Activated CD4-positive, alpha-beta T cell treated with anti-CD3 and anti-CD28 coated beads for 36 hours (primary cell): ENCODE data around the gene ALKBH8. TPM values are rescaled to one million over a fixed set of nuclear protein-coding genes. Genes with fewer than 3 reads are reported as not detected.
A peak's percentile ranks its signal among the peaks of the same experiment; 100 is the strongest.

Experiments used
- ATAC-seq: fragments of 200-7000 bp; cut with Tn5 transposase; one replicate; pipeline ENCODE4 v1.10.0; 2021; ENCODE audit warnings: mild to moderate bottlenecking, moderate library complexity
- CTCF ChIA-PET: fragments of 350-600 bp; sonication (Branson Sonifier 250); formaldehyde crosslinking; loops from one replicate; lab custom pipeline; 2021; ENCODE audit warnings: antibody characterized with exemption; lab: Charles Lee
- POLR2A ChIA-PET: fragments of 350-600 bp; sonication (Branson Sonifier 250); formaldehyde crosslinking; loops from one replicate; lab custom pipeline; 2021; ENCODE audit warnings: antibody characterized with exemption, inconsistent platforms; lab: Charles Lee
- DNase-seq: peaks from one replicate; pipeline ENCODE4 v3.0.0-alpha.2; 2020
- H3K27ac Mint-ChIP-seq: one replicate; pipeline ENCODE4 v1.8.0; 2021; ENCODE audit warnings: mixed read lengths
- H3K27me3 Mint-ChIP-seq: one replicate; pipeline ENCODE4 v1.8.0; 2021; ENCODE audit warnings: mixed read lengths
- H3K36me3 Mint-ChIP-seq: one replicate; pipeline ENCODE4 v1.8.0; 2021; ENCODE audit warnings: low read depth, mixed read lengths
- H3K4me1 Mint-ChIP-seq: one replicate; pipeline ENCODE4 v1.8.0; 2021; ENCODE audit warnings: mixed read lengths
- H3K4me3 Mint-ChIP-seq: one replicate; pipeline ENCODE4 v1.8.0; 2021; ENCODE audit warnings: mild to moderate bottlenecking, moderate library complexity, mixed read lengths
- H3K9me3 Mint-ChIP-seq: one replicate; pipeline ENCODE4 v1.8.0; 2021; ENCODE audit warnings: low read depth, mixed read lengths
- intact Hi-C, 2 experiments: fragments of 100-400 bp; cut with DNase I in 1 of 2; cut with micrococcal nuclease in 1 of 2; formaldehyde crosslinking; loops; one replicate each; pipeline versions ENCODE4 v1.14.2 to v1.15.1; 2022 to 2024; cut with DNase I, micrococcal nuclease
- total RNA-seq, 2 experiments: library from RNA; stranded (reverse); gene quantifications; one replicate each; pipeline ENCODE4 v1.2.3, GENCODE V29; 2021

ALKBH8 gene, protein sequence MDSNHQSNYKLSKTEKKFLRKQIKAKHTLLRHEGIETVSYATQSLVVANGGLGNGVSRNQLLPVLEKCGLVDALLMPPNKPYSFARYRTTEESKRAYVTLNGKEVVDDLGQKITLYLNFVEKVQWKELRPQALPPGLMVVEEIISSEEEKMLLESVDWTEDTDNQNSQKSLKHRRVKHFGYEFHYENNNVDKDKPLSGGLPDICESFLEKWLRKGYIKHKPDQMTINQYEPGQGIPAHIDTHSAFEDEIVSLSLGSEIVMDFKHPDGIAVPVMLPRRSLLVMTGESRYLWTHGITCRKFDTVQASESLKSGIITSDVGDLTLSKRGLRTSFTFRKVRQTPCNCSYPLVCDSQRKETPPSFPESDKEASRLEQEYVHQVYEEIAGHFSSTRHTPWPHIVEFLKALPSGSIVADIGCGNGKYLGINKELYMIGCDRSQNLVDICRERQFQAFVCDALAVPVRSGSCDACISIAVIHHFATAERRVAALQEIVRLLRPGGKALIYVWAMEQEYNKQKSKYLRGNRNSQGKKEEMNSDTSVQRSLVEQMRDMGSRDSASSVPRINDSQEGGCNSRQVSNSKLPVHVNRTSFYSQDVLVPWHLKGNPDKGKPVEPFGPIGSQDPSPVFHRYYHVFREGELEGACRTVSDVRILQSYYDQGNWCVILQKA
- 10 to 100 TPM; 11.4 to 12.6 TPM for total RNA-seq

DNA sequence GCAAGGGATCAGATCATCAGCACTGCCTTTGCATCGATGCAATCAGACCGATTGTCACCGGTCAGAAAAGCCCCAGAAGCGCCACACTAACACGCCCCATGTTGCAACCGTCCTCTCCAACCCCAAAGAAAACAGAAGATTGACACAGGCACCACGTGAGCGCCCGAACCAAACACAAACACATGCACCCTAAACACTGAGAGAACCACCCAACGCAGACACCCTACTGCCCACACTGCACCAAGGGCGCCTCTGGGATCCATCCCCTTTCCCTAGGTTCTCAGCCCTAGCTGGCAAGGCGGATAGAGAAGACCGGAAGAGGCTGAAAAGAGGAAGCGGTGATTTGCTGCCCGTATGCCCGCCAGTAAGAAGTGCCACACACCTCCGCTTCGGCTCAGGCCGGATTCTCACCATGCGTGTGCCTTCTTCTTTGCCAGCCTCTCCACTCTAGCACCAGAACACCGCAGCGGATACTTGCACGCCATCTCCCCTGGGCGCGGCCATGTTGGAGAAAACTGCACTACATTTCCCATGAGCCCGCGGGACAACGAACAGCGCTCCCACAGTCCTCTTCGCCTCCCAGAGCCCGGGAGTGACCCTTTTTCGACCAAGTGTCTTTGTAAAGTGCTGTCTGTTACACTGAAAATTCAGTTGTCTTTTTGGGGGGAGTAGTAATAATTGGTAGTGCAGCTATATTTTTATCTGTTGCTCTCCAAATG lies at the start of gene ALKBH8:
ALKBH8 (minus strand) TSS at position 517 of the 719 bp plus-strand sequence. CDS start 4,842 bp downstream, outside the sequence.
- Mint-ChIP-seq H3K4me1 (peaks cover 54% of the 10 kb centered on the region), H3K27me3 (no peaks in the 10 kb centered on the region), H3K27ac (peak within 1 kb of the TSS; percentile 98), H3K36me3 (peaks cover 6% of the 10 kb centered on the region), H3K4me3 (peak within 1 kb of the TSS; percentile 93), H3K9me3 (no peaks in the 10 kb centered on the region)
- peak; percentile 90 for DNase-seq
- ChIA-PET CTCF (interaction anchor here (0.6 to 6.9 kb wide), 9 partner anchors 10 to 293 kb away, joined by 3 to 49 read pairs (median 5); partner anchors contain the start of genes ELMOD1 and SLC35F2), POLR2A (no interaction called here)
- ATAC-seq: peak; percentile 92
- intact Hi-C loops: loop anchor here (1.0 to 10.0 kb wide), 12 partner anchors 27 to 1488 kb away; partner anchors contain the start of genes CWF19L2 (in 2 of the 2), AASDHPPT (in 1 of the 2), ACAT1 (in 1 of the 2) and ATM (in 1 of the 2)

DNA sequence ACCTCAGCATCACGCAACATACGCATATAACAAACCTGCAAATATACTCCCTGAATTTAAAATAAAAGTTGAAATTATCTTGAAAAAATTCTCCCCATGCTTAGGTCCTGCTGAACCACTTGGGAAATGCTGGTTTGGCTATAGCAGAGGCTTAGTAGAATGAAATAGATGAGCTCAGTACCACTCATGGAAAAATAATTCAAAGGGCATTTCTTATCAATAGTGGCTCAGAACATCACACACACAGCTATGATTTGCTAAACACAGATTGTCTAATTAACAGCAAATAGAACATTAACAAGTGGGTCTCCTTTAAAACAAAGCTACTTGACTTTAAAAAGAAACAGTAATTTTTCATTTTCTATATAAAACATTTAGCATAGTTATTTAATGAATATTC lies 46.9 kb upstream of the ALKBH8 start:
- H3K27me3 Mint-ChIP-seq: peaks cover 28% of the 10 kb centered on the region
- ChIA-PET CTCF (interaction anchor here (0.6 to 0.7 kb wide), 2 partner anchors 127 to 192 kb away, joined by 3 read pairs; no protein-coding TSS in a partner anchor), POLR2A (no interaction called here)
- no peak for DNase-seq
- no peaks in the 10 kb centered on the region for H3K9me3 Mint-ChIP-seq
- no peaks in the 10 kb centered on the region for H3K36me3 Mint-ChIP-seq
- no peak overlapping the region for H3K27ac Mint-ChIP-seq
- no peaks in the 10 kb centered on the region for H3K4me1 Mint-ChIP-seq
- no peak for ATAC-seq
- intact Hi-C loops: no loop called here
- H3K4me3 Mint-ChIP-seq: no peak overlapping the region

DNA sequence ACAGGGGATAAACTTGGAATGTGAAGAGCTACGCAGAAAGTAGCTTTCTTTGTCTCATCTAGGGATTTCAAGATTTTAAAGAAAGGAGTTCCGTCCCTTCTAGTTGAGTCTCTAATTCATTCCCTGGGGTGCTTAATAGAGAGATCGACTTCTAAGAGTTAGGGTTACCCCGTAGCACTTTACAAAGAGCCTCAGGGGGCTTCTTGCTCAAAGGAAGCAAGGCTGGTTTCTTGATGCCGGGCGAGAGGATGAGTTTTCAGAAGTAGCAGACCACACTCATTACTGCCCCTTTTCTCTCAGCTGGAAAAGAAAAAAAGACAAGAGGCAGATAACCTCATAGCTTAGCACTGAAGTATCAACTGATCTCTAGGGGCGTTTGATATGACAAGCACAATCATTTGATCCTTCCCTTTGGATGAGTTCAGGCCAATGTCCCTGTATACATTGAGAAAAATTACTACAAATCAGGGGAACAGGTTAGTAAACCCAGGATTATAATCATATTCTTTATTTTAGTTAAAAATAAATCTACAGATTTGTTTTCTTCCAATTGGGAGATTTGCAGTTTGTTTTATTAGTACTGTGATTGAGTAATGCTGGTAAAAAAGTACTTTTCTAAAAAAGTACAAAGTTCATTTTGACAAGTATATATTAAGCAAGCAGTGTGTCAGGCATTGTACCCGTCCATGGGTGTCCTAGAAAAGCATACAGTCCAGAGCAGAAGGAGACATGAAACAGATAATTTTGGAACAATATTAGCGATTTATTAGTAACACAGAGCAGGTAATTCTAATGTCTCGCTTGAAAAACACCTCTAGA lies 44.1 kb upstream of the ALKBH8 start:
- no peak for DNase-seq
- Mint-ChIP-seq H3K36me3 (no peaks in the 10 kb centered on the region), H3K4me1 (no peaks in the 10 kb centered on the region), H3K27me3 (peaks cover 33% of the 10 kb centered on the region), H3K4me3 (no peak overlapping the region), H3K27ac (no peak overlapping the region), H3K9me3 (no peaks in the 10 kb centered on the region)
- CTCF ChIA-PET: interaction anchor here (0.5 to 1.9 kb wide), 7 partner anchors 11 to 172 kb away, joined by 3 to 7 read pairs (median 4); no protein-coding TSS in a partner anchor
- intact Hi-C loops: no loop called here
- no peak for ATAC-seq
- POLR2A ChIA-PET: no interaction called here

DNA sequence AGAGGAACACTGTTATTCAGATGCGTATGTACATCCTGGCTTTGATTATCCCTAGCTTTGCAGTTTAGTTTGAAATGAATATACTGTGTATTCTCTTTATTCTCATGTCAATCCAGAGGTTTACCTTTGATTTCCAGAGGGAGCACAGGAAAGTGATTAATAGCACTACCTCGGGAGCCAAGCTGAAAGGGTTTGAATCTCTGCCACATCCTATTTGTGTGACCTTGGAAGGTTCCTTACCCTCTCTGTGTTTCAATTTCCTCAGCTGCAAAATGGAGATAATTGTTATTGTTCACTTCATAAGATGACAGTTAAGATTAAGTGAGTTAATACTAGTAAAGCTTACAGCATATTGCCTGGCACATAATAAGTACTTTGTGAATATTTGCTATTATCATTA lies 43.3 kb upstream of the ALKBH8 start:
- H3K4me1 Mint-ChIP-seq: no peaks in the 10 kb centered on the region
- intact Hi-C loops: no loop called here
- H3K27ac Mint-ChIP-seq: no peak overlapping the region
- ChIA-PET POLR2A (no interaction called here), CTCF (interaction anchor here (0.5 to 1.9 kb wide), 8 partner anchors 12 to 173 kb away, joined by 3 to 7 read pairs (median 4); no protein-coding TSS in a partner anchor)
- peaks cover 38% of the 10 kb centered on the region for H3K27me3 Mint-ChIP-seq
- no peaks in the 10 kb centered on the region for H3K36me3 Mint-ChIP-seq
- H3K4me3 Mint-ChIP-seq: no peak overlapping the region
- no peak for DNase-seq
- no peaks in the 10 kb centered on the region for H3K9me3 Mint-ChIP-seq
- ATAC-seq: no peak

DNA sequence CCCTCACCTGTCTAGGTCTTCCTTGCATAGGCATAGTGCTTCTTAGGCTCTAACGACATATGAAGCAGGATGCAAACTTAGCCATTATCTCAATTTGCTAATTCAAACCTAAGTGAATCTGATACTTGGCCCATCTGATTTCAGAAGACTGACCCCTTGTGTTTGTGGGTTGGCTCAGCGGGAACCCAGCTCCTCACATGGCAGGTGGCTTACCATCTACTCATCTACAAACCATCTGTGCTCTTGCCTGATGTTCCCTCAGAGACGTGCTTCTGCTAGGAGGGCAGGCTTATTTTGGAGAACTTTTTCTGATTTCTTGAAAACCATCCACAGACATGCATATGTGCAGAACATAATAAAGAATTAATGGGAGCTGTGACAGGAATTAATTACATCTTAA lies 40.6 kb upstream of the ALKBH8 start:
- H3K4me1 Mint-ChIP-seq: no peaks in the 10 kb centered on the region
- ChIA-PET CTCF (interaction anchor here (0.9 to 1.4 kb wide), 3 partner anchors 10 to 57 kb away, joined by 3 to 6 read pairs (median 3); partner anchors contain the start of gene ALKBH8), POLR2A (no interaction called here)
- H3K36me3 Mint-ChIP-seq: no peaks in the 10 kb centered on the region
- H3K4me3 Mint-ChIP-seq: no peak overlapping the region
- peaks cover 49% of the 10 kb centered on the region for H3K27me3 Mint-ChIP-seq
- H3K27ac Mint-ChIP-seq: no peak overlapping the region
- DNase-seq: no peak
- no peak for ATAC-seq
- H3K9me3 Mint-ChIP-seq: no peaks in the 10 kb centered on the region
- intact Hi-C loops: no loop called here

DNA sequence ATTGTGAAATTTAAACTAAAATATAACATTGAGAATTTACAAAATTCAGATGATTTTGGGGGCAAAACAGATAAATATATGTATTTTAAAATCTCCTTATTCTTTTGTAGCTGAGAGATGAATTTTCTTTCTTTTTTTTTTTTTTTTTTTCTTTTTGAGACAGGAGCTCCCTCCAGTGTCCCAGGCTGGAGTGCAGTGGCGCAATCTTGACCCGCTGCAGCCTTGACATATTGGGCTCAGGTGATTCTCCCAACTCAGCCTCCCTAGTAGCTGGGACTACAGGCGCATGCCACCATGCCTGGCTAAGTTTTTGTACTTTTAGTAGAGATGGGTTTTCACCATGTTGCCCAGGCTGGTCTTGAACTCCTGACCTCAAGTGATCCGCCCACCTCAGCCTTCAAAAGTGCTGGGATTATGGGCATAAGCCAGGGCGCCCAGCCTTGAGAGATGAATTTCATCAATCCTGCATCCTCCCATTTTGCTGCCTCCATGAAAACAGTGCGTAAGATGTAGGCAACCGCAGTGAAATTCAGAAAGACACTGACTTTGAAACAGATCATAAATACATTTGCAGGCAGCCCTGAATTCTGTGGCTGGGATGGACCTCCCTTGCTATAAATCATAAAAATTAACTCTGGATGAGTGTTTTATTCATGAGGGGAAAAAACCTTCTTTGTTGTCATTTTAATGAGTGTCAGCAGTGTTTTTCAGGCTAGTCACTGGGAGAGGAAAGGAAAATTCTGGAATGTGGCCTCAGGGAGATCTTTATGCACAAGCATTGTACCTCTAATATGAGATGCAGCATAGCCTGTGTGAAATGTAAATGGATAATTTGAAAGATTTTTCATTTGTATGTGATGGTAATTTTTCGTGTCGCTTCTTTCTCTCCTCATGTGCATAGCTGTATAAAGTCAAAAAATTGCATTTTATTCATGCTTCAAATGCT lies 39.8 kb upstream of the ALKBH8 start:
- Mint-ChIP-seq H3K4me1 (no peaks in the 10 kb centered on the region), H3K27me3 (peaks cover 53% of the 10 kb centered on the region), H3K4me3 (no peak overlapping the region), H3K27ac (no peak overlapping the region), H3K36me3 (no peaks in the 10 kb centered on the region), H3K9me3 (no peaks in the 10 kb centered on the region)
- DNase-seq: no peak
- intact Hi-C loops: no loop called here
- ATAC-seq: no peak
- ChIA-PET POLR2A (no interaction called here), CTCF (interaction anchor here (0.9 to 2.3 kb wide), 3 partner anchors 38 to 42 kb away, joined by 3 to 5 read pairs (median 3); partner anchors contain the start of gene ALKBH8)

DNA sequence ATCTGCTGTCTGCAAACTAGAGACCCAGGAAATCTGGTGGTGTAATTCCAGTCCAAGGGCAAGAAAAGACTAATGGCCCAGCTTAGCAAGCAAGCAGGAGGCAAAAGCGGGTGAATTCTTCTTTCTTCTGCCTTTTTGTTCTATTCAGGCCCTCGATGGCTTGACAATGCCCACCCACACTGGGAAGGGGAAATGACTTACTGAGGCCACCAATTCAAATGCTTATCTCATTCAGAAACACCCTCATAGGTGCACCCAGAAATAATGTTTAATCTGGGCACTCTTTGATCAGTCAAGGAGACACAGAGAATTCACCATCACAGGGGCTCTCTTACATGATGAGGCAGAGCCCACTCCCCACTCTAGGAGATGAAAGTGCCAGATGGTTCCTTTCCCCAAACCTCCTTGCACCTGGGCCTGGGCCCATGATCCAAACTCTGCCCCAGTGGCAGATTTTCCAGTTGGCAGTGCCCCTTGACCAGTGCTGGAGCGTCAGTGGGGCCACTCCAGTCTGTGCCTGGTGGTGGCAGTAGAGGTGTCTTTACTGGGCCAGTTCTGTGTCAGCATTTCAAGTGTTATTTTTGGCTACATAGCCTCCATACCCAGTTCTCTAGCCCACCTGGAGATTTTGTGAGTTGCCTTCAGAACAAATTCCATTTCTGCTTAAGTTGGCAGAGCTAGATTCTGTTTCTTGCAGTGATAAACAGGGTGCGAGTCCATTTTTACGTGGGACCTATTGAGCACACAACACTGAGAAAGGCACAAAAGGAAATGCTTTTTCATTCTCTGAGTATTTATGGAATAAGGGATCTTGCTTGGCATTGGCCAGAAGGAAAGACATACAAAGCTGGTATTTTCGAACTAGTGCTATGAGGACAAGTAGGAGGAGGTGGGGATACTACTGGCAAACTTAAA lies 32.9 kb upstream of the ALKBH8 start:
- H3K9me3 Mint-ChIP-seq: no peaks in the 10 kb centered on the region
- POLR2A ChIA-PET: no interaction called here
- ATAC-seq (peak; percentile 74), DNase-seq (peak; percentile 44)
- H3K27me3 Mint-ChIP-seq: peaks cover 49% of the 10 kb centered on the region
- intact Hi-C loops: no loop called here
- H3K36me3 Mint-ChIP-seq: no peaks in the 10 kb centered on the region
- CTCF ChIA-PET: no interaction called here
- no peaks in the 10 kb centered on the region for H3K4me1 Mint-ChIP-seq
- no peak overlapping the region for H3K4me3 Mint-ChIP-seq
- no peak overlapping the region for H3K27ac Mint-ChIP-seq

DNA sequence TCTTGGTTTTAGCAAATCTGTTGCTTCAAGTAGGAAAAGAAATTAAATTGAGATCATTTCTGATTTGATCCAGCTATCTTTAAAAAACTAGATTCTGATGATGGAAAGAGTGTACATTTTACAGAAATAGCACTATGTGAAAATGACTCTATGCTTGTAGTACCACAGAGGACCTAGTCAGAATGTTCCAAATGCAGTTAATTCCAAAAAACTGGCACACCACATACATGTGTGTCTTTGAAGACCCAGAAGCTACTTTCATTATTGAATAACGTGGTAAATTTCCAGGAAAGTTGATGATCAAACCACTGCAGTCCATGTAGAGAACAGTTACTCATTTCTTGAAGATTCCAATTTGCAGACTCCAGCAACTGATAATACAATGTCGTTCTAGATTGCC lies 29.2 kb upstream of the ALKBH8 start:
- H3K4me1 Mint-ChIP-seq: peaks cover 17% of the 10 kb centered on the region
- H3K9me3 Mint-ChIP-seq: no peaks in the 10 kb centered on the region
- DNase-seq (no peak), ATAC-seq (no peak)
- peaks cover 55% of the 10 kb centered on the region for H3K27me3 Mint-ChIP-seq
- ChIA-PET POLR2A (no interaction called here), CTCF (no interaction called here)
- no peaks in the 10 kb centered on the region for H3K36me3 Mint-ChIP-seq
- no peak overlapping the region for H3K27ac Mint-ChIP-seq
- no peak overlapping the region for H3K4me3 Mint-ChIP-seq
- intact Hi-C loops: loop anchor here (5.0 kb wide), 2 partner anchors 47 to 248 kb away; no protein-coding TSS in a partner anchor

DNA sequence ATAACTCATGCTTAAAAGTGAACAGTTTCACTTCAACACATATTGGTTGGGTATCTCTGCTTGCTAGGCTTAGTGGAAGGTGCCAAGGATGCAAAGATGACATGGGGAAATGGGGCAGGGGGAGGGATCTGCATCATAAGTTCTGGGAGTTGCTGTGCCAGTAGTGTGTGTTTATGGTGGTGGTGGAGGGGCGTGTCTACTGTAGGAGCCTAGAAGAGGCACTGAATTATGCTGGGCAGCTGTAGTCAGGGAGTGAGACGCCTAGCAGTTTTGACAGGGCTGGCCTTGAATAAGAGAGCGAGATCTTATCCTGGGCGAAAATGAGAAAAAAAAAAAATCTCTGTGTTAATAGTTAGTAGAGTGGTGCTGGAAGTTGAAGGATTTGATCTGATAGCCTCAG lies 28.4 kb upstream of the ALKBH8 start:
- no peak overlapping the region for H3K27ac Mint-ChIP-seq
- no peak overlapping the region for H3K4me3 Mint-ChIP-seq
- peaks cover 61% of the 10 kb centered on the region for H3K27me3 Mint-ChIP-seq
- POLR2A ChIA-PET: no interaction called here
- ATAC-seq: no peak
- H3K36me3 Mint-ChIP-seq: no peaks in the 10 kb centered on the region
- no peaks in the 10 kb centered on the region for H3K9me3 Mint-ChIP-seq
- CTCF ChIA-PET: interaction anchor here (0.8 kb wide), 1 partner anchor 95 kb away, joined by 4 read pairs; no protein-coding TSS in a partner anchor
- peaks cover 19% of the 10 kb centered on the region for H3K4me1 Mint-ChIP-seq
- intact Hi-C loops: loop anchor here (5.0 kb wide), 2 partner anchors 47 to 248 kb away; no protein-coding TSS in a partner anchor
- DNase-seq: no peak
